HG03095 (cell line): ENCODE results near the gene EYA2.
"Not testable (repeated sequence)": the region's sequence is repeated elsewhere in the genome, so short reads cannot be mapped to it uniquely, and the experiment has no call there.

Source experiments
- ATAC-seq: cut with Tn5 transposase; IDR thresholded peaks from one replicate; pipeline ENCODE4 v1.9.1; 2021; ENCODE audit warnings: moderate library complexity; ENCODE audit not compliant: unreplicated experiment

The EYA2 gene

GRCh38 chr20:46894971-46895905 is 595 bp downstream of the EYA2 start:
- no peak for ATAC-seq

DNA sequence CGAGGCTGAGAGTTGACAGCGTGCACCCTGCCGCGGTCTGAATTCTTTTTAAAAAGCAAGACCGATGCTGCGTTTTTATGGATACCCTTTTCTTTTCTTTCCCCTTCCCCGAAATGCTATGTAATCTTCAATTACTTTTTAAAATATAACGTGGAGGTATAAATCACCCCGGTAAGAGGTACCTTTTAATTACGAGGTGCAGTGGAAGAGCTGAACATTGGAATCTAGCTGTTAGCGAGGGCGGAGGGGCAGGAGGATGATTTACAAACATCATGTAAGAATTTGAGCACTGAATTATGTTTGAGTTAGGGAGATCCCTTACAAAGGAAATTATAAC is 1.2 kb downstream of the EYA2 start:
- ATAC-seq, result no peak

- ATAC-seq, result no peak
Observed at GRCh38 chr20:46897328-46897880, 2.8 kb downstream of the EYA2 start.

DNA sequence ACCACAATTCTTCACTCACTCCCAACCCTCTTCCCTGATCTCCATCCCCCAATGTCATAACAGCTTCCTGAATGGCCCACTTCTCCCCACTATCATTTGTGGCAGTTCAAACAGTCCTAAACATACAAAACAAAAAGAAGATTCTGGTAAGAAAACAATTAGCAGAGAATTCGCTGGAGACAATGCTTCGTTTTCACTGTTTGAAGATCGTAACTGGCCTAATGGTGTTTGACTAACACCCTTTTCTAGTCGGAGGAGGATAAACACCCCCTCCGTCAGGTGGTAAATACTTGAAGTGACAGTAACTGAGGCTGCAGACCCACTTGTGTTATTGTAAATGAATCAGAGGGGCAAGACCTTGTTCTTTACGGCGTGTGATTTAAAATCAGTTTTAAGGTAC is 3.8 kb downstream of the EYA2 start:
- ATAC-seq, result no peak

DNA sequence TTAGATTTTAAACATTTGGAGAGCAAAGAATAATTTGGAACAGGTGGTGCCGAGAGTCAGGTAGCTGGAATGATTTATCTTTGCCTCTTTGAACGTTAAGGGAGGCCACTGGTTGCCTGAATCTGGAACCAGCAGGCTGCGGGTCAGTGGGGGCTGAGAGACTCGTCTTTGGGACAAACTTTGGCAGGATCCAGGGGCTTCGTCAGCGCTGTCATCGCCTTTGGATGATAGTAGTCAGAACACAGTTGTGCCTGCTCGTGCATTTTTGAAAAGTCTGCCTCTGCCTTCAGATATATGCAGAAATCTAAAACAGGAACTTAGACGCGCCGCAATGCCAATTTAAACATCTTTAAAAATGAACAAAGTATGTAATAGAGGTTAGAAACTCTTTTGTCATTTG is 5.0 kb downstream of the EYA2 start:
- no peak for ATAC-seq

GRCh38 chr20:46900086-46900485 is 5.4 kb downstream of the EYA2 start:
- no peak for ATAC-seq

- no peak for ATAC-seq
Observed at GRCh38 chr20:46900826-46901225, 6.2 kb downstream of the EYA2 start.

DNA sequence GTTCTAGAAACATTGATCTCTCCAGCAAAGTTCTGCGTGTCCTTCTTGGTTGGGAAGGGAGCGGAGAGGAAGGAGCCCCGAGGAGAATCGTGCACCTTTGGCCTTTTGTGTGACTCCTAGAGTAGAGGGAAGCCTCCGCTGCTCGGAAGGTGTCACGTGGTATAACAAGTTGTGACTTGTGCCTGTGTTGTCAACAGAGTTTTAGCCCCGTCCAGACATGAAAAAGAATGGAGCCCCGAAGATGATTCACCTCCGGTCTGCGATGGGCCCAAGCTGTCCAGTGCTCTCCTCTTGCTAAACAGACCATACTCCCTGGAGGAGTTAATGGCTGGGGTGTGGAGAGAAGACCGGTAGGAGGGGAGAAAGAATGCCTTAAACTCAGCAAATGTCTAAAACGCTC is 7.0 kb downstream of the EYA2 start:
- no peak for ATAC-seq

DNA sequence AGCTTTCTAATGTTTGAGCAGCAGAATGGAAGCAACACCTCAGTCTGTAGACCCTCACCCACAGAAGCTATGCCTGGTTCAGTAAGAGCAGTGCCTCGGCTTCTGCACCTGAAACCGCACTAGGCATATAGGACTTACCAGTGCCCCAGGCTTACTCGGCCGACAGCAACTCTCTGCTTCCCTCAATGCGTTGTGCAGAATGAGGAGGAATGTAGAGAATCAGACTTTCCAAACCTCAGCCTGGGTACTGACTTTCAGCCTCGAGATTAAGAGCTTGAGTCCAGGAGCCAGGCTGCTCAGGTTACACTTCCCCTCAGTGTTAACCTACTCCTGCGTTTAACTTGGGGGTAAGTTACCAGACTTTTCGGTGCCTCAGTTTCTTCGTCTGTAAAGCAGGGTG is 8.6 kb downstream of the EYA2 start:
- ATAC-seq, result no peak

- ATAC-seq, result no peak
Observed at GRCh38 chr20:46903937-46904336, 9.3 kb downstream of the EYA2 start.

DNA sequence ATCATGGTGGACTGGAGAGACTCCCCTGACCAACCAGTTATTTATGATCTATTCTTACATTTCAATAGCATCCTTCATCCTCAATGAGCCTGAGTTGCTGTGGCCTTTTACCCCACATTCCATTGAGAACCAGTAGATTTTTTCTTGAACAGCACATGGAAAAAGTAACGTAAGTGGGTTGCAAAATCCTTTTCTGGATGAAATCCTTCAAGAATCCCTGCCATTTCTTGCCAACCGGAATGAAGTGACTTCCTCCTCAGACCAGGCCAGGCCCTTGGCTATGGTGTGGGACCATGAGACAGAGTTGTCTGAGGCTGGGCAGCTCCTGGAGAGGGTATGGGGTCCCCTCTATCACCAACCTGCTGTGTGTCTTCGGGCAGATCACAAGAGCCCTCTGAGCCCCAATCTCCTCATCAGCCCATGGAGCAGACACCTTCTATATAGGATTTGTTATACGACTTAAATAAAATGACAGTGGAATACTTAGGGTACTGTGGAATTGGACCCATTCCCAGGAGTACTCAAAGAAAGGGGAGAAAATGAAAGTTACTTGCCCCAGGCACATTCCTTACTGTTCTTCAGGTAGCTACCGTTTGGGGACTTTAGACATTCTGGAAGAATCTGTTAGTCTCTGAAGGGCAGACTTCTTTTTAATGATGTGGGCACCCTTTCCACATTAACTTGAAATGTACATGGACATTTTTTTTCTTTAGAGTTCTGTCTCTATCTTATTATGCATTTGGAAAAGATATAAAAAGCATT is 10.9 kb downstream of the EYA2 start:
- no peak for ATAC-seq

DNA sequence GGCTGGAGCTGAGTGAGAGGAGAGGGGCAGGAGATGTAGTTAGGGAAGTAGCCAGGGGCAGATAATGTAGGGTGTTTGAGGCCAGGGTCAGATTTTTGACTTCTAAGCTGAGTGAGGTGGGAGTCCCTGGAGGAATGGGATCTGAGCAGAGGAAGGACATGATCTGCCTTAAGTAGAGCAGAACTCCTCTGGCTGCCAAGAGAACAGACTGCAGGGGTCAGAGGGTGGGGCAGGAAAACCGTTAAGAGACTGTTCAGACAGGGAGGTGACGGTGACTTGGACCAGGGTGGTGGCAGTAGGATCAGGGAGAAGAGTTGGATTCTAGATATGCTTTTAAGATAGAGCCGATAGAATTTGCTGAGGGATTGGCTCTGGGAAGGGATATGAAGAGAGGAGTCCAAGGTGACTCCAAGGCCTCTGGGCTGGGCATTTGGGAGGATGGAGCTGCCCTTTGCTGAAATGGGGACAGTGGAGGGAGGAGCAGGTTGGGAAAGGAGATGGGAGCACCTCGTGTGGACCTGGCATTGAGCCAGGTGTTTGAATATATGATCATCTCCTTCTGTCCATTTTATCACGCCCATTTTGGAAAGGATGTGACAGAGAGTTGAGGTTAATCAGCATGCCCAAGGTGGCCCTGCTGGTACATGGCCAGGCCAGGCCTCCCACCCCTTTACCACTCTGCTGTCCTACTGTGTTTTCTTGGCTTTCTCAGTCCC is 18.8 kb downstream of the EYA2 start:
- no peak for ATAC-seq

DNA sequence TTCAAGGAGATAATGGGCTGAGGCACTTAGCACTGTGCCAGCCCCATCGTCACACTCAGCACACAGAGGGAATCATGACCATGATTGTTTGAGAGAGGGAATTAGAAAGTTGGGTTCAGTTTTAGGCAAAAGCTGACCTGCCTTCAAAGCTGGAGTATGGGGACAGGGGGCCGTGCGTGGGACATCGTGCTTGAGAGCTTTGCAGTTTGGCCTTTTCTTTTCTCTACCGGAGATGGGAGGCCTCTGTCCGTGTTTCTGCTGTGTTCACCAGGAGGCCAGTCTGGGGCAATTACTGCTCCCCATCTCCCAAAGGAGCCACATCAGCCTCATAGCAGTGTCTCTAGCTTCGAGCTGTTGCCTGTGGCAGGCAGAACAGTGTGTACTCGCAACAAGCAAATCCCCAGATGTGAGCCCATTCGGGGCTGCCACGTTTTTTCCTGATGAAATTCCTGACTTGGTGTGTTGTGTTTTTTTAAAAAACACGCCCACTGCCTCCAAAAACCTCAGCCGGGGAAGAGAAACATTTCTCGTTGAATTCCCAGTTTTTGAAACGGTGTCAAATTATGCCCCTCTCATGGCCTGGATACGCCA is 20.2 kb downstream of the EYA2 start:
- no peak for ATAC-seq

- no peak for ATAC-seq
Observed at GRCh38 chr20:46915575-46916257, 21.1 kb downstream of the EYA2 start.

DNA sequence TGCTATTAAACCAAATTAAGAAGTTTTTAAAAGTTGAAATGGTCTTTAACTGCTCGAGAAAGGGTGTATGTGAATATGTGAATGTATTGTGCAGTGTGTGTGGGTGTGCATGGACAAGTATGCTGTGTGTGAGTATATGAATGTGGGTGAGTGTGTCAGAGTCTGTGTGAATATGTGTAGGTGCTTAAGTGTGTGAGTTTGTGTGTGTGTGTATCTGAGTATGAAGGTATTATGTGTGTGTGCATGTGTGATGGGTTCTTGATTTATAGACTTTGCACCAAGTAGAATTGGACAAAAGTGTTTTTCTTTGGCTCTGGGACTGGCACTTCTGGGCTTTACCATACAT is 21.6 kb downstream of the EYA2 start:
- no peak for ATAC-seq

DNA sequence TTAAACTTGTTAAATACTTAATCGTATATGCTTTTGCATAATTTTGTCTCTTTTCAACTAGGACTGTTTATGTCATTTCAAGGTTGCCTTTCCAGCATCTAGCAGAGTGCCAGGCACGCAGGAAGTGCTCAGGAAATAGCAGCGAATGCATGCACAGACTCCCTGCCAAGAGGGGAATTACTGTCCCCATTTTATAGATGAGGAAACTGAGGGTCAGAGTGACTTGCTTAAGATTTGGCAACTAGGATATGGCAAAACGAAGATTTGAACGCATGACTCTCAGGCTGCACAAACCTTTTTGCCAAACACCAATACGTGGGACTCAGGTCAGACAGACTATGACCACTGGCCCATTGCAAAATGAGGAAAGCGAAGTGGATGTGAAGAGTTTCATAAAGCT is 22.5 kb downstream of the EYA2 start:
- no peak for ATAC-seq

GRCh38 chr20:46920114-46920513 is 25.5 kb downstream of the EYA2 start:
- no peak for ATAC-seq

- not testable (repeated sequence) for ATAC-seq
Observed at GRCh38 chr20:46922841-46923240, 28.2 kb downstream of the EYA2 start.

DNA sequence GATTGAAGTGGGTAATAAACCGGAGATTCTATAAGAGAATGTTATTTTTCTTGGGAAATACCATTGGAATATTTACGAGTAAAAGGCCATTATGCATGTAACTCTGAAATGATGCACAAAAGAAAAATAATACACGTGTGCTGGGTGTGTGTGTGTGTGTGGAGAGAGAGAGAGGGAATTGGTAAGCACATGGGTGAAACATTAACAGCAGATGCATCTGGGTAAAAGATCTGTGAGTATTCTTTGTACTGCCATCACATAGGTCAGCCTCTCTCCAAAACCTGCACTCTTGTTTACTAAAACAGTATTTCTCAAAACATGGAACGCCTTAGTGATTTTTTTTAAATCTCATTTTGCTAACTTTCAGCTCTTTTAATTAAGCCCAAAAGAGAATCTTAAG is 28.9 kb downstream of the EYA2 start:
- ATAC-seq, result no peak

GRCh38 chr20:46928580-46929132 is 34.0 kb downstream of the EYA2 start:
- ATAC-seq, result no peak
